KBM-7 (cell line): ENCODE data around the gene SF3A1.

ENCODE experiments used
- DNase-seq: peaks from one replicate; pipeline ENCODE4 v3.0.0-alpha.2; 2015
- in situ Hi-C: fragments of 300-500 bp; cut with MboI; formaldehyde crosslinking; loops from 2 replicates; pipeline ENCODE4 v1.14.3; 2020; ENCODE audit warnings: low sequenced_read_pairs, low pct_unique_long_range_greater_than_20kb, mixed read lengths

Gene SF3A1

GRCh38 chr22:30296324-30296723, 60.4 kb downstream of the SF3A1 start:
- DNase-seq: no peak
- in situ Hi-C loops: no loop called here

GRCh38 chr22:30295576-30295975, 61.1 kb downstream of the SF3A1 start:
- DNase-seq: no peak
- in situ Hi-C loops: no loop called here

DNA sequence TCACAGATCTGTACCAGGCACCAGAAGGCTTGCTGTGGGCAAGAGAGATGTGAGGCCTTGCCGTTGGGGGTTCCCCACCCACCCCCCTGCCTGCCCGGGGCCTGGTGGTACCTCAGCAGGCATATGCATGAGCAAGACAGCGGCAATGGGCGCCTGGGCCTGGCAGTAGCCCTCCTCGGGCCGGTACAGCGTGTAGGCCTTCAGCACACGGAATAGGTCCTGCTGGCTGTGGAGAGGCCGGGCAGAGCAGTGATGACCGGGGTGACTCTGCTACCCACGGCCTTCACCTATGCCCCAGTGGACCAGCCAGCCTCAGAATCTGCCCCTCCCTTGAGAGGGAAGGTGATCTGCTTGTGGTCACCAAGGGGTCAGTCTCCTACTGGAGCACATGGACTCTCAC, 61.9 kb downstream of the SF3A1 start:
- no peak for DNase-seq
- in situ Hi-C loops: no loop called here

GRCh38 chr22:30294066-30294465, 62.6 kb downstream of the SF3A1 start:
- in situ Hi-C loops: no loop called here
- DNase-seq: no peak

GRCh38 chr22:30293026-30293425, 63.7 kb downstream of the SF3A1 start:
- DNase-seq: no peak
- in situ Hi-C loops: no loop called here

DNA sequence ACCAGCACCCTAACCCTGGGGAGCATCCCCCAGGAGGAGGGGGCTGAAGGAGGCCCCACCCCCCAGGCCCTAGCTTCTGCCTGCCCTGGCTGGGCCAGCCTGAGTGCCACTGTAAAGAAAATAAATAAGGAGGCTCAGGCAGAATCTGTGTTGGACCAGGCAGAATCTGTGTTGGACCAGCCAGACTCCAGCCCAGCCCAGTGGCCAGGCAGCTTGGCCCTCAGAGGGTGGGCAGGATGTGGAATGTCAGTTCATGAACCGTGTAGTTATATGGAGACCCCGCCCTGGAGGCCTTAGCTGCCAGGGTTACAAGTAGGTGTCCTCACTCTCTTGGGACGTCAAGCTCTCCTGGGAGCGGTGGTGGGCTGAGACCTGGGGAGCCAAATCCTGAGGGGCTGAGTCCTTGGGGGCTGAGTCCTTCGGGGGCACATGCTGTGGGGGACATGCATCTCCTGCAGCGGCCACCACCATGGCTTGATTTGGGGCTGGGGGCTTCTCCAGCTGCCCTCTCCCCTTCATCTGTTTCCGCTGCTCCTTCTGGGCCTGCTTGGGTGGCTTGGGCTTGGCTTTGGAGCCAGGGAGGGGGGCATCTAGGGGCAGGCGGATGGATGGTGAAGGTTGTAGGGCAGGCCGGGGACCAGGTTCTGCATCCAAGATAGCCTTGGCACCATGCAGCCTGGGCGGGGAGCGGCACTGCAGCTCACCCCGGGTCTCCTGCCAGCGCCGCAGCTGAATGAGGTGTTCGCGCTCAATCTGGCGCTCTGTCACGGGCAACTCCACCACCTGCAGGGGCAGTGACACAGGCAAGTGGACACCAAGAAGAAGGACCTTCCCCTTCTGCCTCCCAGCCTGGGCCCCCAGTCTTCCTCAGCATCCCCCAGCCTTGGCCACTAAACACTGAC, 64.4 kb downstream of the SF3A1 start:
- in situ Hi-C loops: no loop called here

GRCh38 chr22:30291058-30291892, 65.4 kb downstream of the SF3A1 start:
- in situ Hi-C loops: no loop called here
- DNase-seq: no peak

More for the DNA sequence above, 64.4 kb downstream of the SF3A1 start:
- no peak for DNase-seq

DNA sequence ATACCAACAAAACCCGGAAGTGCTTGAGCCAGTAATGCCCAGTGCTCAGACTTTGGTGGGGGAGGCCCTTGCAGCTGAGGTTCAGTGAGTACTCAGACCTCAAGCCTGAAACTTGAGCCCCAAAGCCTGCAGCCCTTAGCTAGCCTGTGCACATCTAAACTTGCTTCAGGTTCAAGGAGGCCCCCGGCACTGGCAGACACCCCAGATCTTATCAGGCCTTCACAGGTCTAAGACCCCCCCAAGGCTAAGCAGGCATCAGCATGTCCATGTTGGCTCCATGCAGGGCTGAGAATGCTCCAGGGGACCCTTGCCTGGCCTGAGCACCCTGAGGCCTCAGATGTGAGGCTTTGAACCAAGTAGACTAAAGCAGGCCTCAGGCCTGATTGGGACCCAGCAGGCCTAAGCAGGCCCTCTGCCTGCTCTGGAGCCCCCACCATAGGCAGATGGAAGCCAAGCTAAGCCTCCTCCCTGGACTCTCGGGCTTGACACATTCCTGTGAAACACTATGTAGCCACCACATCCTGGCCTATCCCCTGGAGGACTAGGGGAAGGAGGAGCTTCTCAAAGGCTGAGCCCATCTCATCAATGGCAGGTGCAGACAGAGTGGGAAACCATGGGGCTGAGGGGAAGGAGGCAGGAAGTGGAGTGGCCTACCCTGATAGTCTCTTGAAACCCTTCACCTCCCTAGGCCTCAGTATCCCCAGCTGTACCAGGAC, 66.2 kb downstream of the SF3A1 start:
- DNase-seq: no peak
- in situ Hi-C loops: no loop called here

- in situ Hi-C loops: no loop called here
- DNase-seq: no peak
Observed at GRCh38 chr22:30289980-30290313, 66.7 kb downstream of the SF3A1 start.

DNA sequence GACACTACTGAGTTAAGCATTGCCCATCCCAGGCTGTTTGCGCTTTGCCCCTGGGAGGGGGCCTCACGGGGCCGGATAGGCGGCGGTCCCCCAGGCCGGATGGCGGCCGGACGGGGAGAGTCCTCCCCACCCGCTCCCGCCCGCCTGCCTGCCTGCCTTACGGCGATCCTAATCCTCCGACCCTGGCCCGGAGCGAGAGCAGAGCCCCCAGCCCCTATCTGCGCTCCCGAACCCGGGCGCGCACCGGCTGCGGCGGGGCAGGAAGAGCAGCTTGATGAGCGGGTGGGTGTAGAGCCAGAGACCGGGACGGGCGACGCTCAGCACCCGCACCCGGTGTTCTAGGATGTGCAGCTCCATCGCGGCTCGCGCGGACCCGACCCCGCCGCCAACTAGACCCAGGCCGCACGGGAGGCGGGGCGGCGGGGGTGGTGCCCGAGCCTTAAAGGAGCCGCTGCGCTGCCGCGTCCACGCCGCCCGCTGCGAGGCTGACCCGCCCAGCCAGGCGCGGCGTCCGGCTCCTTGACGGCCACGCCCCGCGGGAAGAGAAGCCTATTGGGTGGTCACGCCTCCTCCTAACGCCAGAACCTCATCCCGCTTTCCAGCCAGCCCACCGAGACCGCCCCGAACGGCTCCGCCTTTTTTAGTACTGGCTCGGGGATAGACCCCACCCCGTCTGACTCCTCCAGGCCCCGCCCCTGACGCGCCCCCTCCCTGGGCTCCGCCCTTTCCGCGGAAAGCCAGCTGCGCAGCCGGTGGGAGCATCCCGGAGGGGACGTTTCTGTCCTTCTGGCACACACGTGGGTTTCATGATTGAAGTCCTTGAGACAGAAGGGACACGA, 67.3 kb downstream of the SF3A1 start, which contains the start of gene CASTOR1:
Gene CASTOR1, minus strand, starts transcription at position 365 of the 839 bp plus-strand sequence. Its CDS starts 8 bp downstream, at position 357.
- in situ Hi-C loops: no loop called here
- peak; percentile 96 for DNase-seq

DNA sequence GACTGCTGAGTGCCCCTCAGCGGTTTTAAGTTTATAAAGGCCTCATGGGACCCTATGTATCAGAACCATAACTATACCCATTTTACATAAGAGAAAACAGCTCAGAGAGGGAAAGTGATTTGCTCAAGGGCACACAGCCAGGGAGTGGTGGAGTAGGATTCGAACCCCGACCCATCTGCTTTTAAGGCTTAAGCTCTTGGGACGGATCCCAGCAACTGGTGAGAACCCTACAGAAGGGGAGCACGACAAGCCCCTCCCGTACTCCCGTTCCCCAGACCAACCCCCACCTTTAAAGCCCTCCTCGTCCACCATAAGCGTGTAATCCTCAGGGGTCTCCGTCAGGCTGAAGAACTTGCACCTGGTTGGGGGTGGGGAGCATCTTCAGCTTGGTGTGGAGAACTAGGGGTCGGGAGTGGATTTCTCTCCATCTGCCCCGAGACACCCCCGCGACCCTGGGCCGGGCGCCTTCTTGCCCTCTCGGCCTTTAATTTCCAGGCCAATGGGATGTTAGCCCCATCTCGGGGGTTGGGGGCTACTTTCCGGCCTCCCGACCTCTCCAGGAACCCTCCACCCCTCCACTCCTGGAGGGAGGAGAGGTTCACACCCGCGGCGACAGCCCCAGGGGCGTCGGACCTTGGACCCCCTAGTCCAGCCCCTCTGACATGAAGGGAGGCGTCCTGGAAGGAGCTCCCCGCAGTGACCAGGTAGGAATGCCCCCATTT, 68.1 kb downstream of the SF3A1 start:
- no peak for DNase-seq
- in situ Hi-C loops: no loop called here

DNA sequence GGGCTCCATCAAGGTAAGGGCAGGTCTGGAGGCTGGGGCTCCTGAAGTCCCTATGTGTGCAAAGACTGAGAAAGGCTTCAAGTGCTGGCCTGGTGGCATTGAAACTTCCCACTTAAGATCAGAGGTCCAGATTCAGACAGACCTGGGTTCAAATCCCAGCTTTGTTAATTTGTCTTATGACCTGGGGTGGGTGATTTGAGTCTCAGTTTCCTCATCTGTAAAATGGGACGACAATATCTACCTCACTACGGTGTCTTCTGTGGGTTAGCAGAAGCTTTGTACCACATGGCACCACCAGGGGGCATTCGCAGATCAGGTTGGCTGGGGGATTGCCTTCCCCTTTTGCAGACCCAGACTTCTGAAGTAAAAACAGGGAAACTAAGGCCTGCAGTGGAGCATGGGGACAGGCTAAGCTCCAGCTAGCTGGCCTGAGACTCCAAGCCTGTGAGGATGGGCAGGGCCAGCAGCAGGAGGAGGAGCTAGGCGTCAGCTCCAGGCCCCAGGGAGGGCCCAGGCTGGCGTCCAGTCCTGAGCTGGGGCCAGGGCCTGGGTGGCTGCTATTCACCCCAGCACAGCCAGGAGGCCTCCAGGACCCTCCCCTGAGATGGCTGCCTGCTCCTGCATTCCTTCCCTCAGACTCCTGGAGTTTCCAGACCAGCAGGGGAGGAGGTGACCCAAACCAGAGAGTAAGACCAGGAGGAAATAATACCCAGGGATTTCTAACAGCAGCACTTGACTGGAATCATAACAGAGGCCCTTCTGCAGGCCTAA, 68.9 kb downstream of the SF3A1 start:
- in situ Hi-C loops: no loop called here
- DNase-seq: peak; percentile 96

DNA sequence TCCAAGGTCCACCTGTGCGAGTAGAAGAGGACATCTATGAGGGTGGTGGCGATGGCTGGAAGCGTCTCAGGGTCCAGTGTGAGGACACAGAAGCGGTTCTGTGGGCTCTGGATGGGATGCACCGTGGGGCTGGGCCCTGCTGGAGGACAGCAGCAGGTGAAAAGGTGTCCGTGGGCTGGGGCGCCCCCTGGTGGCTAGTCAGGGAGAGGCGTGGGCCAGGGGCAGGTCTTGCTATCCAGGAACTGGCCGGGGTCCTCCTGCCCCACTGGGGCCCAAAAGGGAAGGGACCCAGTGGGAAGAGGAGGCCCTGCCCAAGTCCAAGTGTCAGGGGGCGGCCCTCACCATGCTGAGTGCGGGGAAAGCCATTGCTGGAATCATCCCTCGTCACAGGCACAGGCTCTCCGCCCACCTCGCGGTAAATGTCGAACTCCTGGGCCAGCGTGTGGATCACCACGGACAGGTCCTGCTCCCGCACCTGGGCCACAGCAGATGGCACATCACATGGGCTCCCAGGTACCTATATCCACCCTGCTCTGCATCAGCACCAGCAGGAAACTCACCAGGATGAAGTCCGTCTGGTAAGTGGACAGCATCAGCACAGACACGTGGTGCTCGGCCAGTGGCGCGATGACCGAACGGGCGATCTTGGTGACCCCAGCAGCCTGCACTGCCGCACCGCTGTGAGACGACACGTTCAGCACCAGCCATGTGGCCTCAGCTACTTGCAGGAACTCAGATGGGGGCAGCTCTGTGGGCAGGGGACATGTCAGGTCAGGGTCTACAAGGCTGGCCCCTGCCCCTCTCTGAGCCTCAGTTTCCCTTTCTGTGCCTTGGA, 69.7 kb downstream of the SF3A1 start:
- in situ Hi-C loops: no loop called here
- DNase-seq: peak; percentile 85

GRCh38 chr22:30286331-30286730, 70.4 kb downstream of the SF3A1 start:
- in situ Hi-C loops: no loop called here
- DNase-seq: no peak

DNA sequence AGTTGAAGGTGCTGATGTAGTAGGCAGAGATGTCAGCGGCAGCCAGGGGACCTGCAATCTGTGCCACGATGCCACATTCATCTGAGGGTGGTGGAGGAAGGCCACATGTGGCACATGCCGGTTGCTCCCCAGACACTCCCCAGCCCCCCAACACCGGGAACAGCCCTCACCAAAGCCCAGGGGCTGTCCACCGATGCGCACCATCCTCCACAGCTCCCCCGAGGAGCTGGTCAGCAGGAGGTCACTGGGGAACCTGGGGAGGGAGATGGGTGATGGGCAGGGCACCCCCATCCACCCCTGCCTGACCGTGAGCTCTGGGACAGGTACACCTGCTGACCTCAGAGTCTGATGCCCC, 70.9 kb downstream of the SF3A1 start:
- in situ Hi-C loops: no loop called here

GRCh38 chr22:30285176-30285845, 71.4 kb downstream of the SF3A1 start:
- in situ Hi-C loops: no loop called here
- DNase-seq: no peak

More for the DNA sequence above, 70.9 kb downstream of the SF3A1 start:
- DNase-seq: no peak
